ENCODE results near the gene UQCR11.

DNA sequence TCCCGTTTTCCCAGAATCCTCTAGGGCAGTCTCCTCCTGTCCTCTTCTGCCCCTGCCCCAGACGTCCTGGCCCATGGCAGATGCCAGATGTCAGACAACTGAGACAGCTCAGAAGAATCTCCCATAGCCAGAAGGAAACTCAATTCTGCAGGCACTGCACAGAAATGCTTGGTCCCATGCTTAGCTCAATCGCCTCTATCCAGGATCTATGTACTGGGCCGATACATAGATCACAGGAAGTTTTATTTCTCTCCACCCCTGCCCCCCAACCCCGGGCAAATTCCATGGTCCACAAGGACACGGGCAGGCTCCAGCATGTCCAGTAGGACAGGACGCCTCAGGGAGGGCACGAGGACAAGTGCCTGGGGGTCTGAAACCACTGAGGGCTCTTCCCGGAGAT lies 17.4 kb downstream of the UQCR11 start:
- TF ChIP-seq CTCF (IDR thresholded peaks at IDR 0.05; ENCODE audit: low read depth, low read length) (no peak), EZH2phosphoT487 (IDR thresholded peaks at IDR 0.05; ENCODE audit: low read depth) (no peak)
